Smooth muscle cell (in vitro differentiated cells): ENCODE results near the gene RASAL2. TPM values are rescaled to one million over a fixed set of nuclear protein-coding genes. Genes with fewer than 3 reads are reported as not detected.

Source experiments
- DNase-seq: peaks from one replicate; lab custom pipeline; 2025; ENCODE audit not compliant: unreplicated experiment; lab: John Stamatoyannopoulos, UW
- H2AFZ ChIP-seq: fragments of 200-600 bp; sonication (generic); 2 replicates; pipeline ENCODE4 v1.6.0; 2016; ENCODE audit warnings: antibody characterized with exemption, low read depth, mild to moderate bottlenecking
- H3F3A ChIP-seq: fragments of 200-600 bp; sonication (generic); 2 replicates; pipeline ENCODE4 v1.6.0; 2017; ENCODE audit warnings: antibody characterized with exemption, low read depth
- H3K27ac ChIP-seq: fragments of 200-600 bp; sonication (generic); 2 replicates; pipeline ENCODE4 v1.5.1; 2016; ENCODE audit warnings: low read depth, mild to moderate bottlenecking
- H3K27me3 ChIP-seq: fragments of 200-600 bp; sonication (generic); 2 replicates; pipeline ENCODE4 v1.6.1; 2016; ENCODE audit warnings: low read depth, mild to moderate bottlenecking
- H3K36me3 ChIP-seq: fragments of 200-600 bp; sonication (generic); 2 replicates; pipeline ENCODE4 v1.5.1; 2016; ENCODE audit warnings: low read depth
- H3K4me1 ChIP-seq: fragments of 200-600 bp; sonication (generic); 2 replicates; pipeline ENCODE4 v1.5.1; 2016; ENCODE audit warnings: low read depth
- H3K4me2 ChIP-seq: fragments of 200-600 bp; sonication (generic); 2 replicates; pipeline ENCODE4 v1.6.0; 2016; ENCODE audit warnings: mild to moderate bottlenecking
- H3K4me3 ChIP-seq: fragments of 200-600 bp; sonication (generic); 2 replicates; pipeline ENCODE4 v1.5.1; 2016; ENCODE audit warnings: mild to moderate bottlenecking
- H3K79me2 ChIP-seq: fragments of 200-600 bp; sonication (generic); 2 replicates; pipeline ENCODE4 v1.6.0; 2016; ENCODE audit warnings: low read depth, mild to moderate bottlenecking
- H3K9ac ChIP-seq: fragments of 200-600 bp; sonication (generic); 2 replicates; pipeline ENCODE4 v1.6.0; 2016; ENCODE audit warnings: low read depth
- H3K9me3 ChIP-seq: fragments of 200-600 bp; sonication (generic); replicated peaks from 2 replicates; pipeline ENCODE4 v1.5.1; 2016; ENCODE audit warnings: low read depth
- H4K20me1 ChIP-seq: fragments of 200-600 bp; sonication (generic); 2 replicates; pipeline ENCODE4 v1.6.0; 2016; ENCODE audit warnings: low read depth
- CTCF ChIP-seq: fragments of 200-600 bp; sonication (generic); IDR thresholded peaks from 2 replicates; pipeline ENCODE4 v1.5.1; 2017; ENCODE audit warnings: borderline replicate concordance, mild to moderate bottlenecking, antibody characterized with exemption; ENCODE audit not compliant: insufficient read depth, poor library complexity, severe bottlenecking
- WGBS: methylation state at CpG from one replicate; pipeline ENCODE4 v1.1.7; 2016; ENCODE audit warnings: low lambda C conversion rate; 5-methylcytosine and 5-hydroxymethylcytosine counted together
- polyA plus RNA-seq: library from polyadenylated mRNA; unstranded; fragments of >200 nt; fragmentation: Nextera tagmentation; extraction: Ambion mirVana; gene quantifications from 2 replicates; pipeline ENCODE4 v1.2.1, GENCODE V29; 2016
- total RNA-seq: library from RNA; depleted of rRNA; stranded (reverse); fragments of >200 nt; gene quantifications from 2 replicates; pipeline ENCODE4 v1.2.3, GENCODE V29; 2014

The RASAL2 gene
- total and polyA plus RNA-seq, 2 experiments from 2014 or later, result 4.3 to 17.6 TPM

GRCh38 chr1:178335426-178335825 is 241.5 kb downstream of the RASAL2 start:
- H3K4me2 ChIP-seq, result no peak overlapping the region
- no peak overlapping the region for H2AFZ ChIP-seq
- 84% methylated on average over 3 of the region's 3 CpGs for WGBS
- no peak for DNase-seq
- peaks cover 2% of the 10 kb centered on the region for H3K4me1 ChIP-seq
- no peaks in the 10 kb centered on the region for H3F3A ChIP-seq
- peaks cover 25% of the 10 kb centered on the region for H3K79me2 ChIP-seq
- peaks cover 4% of the 10 kb centered on the region for H4K20me1 ChIP-seq
- no peaks in the 10 kb centered on the region for H3K9me3 ChIP-seq
- TF ChIP-seq CTCF, result no peak
- no peaks in the 10 kb centered on the region for H3K36me3 ChIP-seq
- no peak overlapping the region for H3K9ac ChIP-seq
- H3K27ac ChIP-seq, result no peak overlapping the region
- no peak overlapping the region for H3K4me3 ChIP-seq
- H3K27me3 ChIP-seq, result no peaks in the 10 kb centered on the region

GRCh38 chr1:178337091-178337706 is 243.3 kb downstream of the RASAL2 start:
- peaks cover 16% of the 10 kb centered on the region for H3K4me1 ChIP-seq
- H3K9me3 ChIP-seq, result no peaks in the 10 kb centered on the region
- no peak for TF ChIP-seq CTCF
- no peak overlapping the region for H2AFZ ChIP-seq
- no peaks in the 10 kb centered on the region for H3K36me3 ChIP-seq
- no peak overlapping the region for H3K4me3 ChIP-seq
- no peak overlapping the region for H3K4me2 ChIP-seq
- H4K20me1 ChIP-seq, result peaks cover 4% of the 10 kb centered on the region
- H3F3A ChIP-seq, result no peaks in the 10 kb centered on the region
- H3K9ac ChIP-seq, result no peak overlapping the region
- no peak for DNase-seq
- peaks cover 20% of the 10 kb centered on the region for H3K79me2 ChIP-seq
- H3K27ac ChIP-seq, result no peak overlapping the region
- no peaks in the 10 kb centered on the region for H3K27me3 ChIP-seq

- no peaks in the 10 kb centered on the region for H3K36me3 ChIP-seq
- H3F3A ChIP-seq, result no peaks in the 10 kb centered on the region
- no peaks in the 10 kb centered on the region for H3K9me3 ChIP-seq
- peaks cover 23% of the 10 kb centered on the region for H3K79me2 ChIP-seq
- no peak overlapping the region for H3K27ac ChIP-seq
- TF ChIP-seq CTCF, result no peak
- peaks cover 34% of the 10 kb centered on the region for H3K4me1 ChIP-seq
- 95% methylated on average over 1 of the region's 1 CpG for WGBS
- no peaks in the 10 kb centered on the region for H3K27me3 ChIP-seq
- no peak overlapping the region for H3K4me3 ChIP-seq
- H2AFZ ChIP-seq, result no peak overlapping the region
- no peaks in the 10 kb centered on the region for H4K20me1 ChIP-seq
- H3K4me2 ChIP-seq, result peak overlapping the region; percentile 86
- H3K9ac ChIP-seq, result no peak overlapping the region
- DNase-seq, result no peak
Measured at GRCh38 chr1:178339834-178340233, 245.9 kb downstream of the RASAL2 start.
